Measurements from ENCODE around the gene RAB7B. TPM values are rescaled to one million over a fixed set of nuclear protein-coding genes. Genes with fewer than 3 reads are reported as not detected.
A peak's percentile ranks its signal among the peaks of the same experiment; 100 is the strongest.

The RAB7B gene
- total and polyA plus RNA-seq, 2 of the 13 experiments (the other 11 are each of a cell fraction or from before 2014, with no cell fraction given), result 0.05 to 0.46 TPM

- TF ChIP-seq SKI (IDR thresholded peaks at IDR 0.05; ENCODE audit: partially characterized antibody) (no peak), ZNF136 (CRISPR knock-in tag; IDR thresholded peaks at IDR 0.05; ENCODE audit: low read depth) (no peak), FOXP1 (IDR thresholded peaks at IDR 0.05) (no peak), FOXP1 (CRISPR knock-in tag; IDR thresholded peaks at IDR 0.05) (no peak), NKX3-1 (CRISPR knock-in tag; IDR thresholded peaks at IDR 0.05) (no peak), THRA (CRISPR knock-in tag; IDR thresholded peaks at IDR 0.05; ENCODE audit: borderline replicate concordance) (no peak), TEF (CRISPR knock-in tag; IDR thresholded peaks at IDR 0.05) (no peak), ZNF468 (CRISPR knock-in tag; IDR thresholded peaks at IDR 0.05) (no peak), ATF6 (CRISPR knock-in tag; conservative IDR thresholded peaks at IDR 0.05) (no peak), KDM1A (CRISPR knock-in tag; IDR thresholded peaks at IDR 0.05) (no peak), ZNF207 (IDR thresholded peaks at IDR 0.05; ENCODE audit: borderline replicate concordance) (no peak), POLR2G (IDR thresholded peaks at IDR 0.05; ENCODE audit: low read depth, low read length) (peak; percentile 61)
- TF ChIP-seq, protein P1, sequence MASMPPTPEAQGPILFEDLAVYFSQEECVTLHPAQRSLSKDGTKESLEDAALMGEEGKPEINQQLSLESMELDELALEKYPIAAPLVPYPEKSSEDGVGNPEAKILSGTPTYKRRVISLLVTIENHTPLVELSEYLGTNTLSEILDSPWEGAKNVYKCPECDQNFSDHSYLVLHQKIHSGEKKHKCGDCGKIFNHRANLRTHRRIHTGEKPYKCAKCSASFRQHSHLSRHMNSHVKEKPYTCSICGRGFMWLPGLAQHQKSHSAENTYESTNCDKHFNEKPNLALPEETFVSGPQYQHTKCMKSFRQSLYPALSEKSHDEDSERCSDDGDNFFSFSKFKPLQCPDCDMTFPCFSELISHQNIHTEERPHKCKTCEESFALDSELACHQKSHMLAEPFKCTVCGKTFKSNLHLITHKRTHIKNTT (CRISPR knock-in tag; IDR thresholded peaks at IDR 0.05), result no peak
- TF ChIP-seq, protein P2, sequence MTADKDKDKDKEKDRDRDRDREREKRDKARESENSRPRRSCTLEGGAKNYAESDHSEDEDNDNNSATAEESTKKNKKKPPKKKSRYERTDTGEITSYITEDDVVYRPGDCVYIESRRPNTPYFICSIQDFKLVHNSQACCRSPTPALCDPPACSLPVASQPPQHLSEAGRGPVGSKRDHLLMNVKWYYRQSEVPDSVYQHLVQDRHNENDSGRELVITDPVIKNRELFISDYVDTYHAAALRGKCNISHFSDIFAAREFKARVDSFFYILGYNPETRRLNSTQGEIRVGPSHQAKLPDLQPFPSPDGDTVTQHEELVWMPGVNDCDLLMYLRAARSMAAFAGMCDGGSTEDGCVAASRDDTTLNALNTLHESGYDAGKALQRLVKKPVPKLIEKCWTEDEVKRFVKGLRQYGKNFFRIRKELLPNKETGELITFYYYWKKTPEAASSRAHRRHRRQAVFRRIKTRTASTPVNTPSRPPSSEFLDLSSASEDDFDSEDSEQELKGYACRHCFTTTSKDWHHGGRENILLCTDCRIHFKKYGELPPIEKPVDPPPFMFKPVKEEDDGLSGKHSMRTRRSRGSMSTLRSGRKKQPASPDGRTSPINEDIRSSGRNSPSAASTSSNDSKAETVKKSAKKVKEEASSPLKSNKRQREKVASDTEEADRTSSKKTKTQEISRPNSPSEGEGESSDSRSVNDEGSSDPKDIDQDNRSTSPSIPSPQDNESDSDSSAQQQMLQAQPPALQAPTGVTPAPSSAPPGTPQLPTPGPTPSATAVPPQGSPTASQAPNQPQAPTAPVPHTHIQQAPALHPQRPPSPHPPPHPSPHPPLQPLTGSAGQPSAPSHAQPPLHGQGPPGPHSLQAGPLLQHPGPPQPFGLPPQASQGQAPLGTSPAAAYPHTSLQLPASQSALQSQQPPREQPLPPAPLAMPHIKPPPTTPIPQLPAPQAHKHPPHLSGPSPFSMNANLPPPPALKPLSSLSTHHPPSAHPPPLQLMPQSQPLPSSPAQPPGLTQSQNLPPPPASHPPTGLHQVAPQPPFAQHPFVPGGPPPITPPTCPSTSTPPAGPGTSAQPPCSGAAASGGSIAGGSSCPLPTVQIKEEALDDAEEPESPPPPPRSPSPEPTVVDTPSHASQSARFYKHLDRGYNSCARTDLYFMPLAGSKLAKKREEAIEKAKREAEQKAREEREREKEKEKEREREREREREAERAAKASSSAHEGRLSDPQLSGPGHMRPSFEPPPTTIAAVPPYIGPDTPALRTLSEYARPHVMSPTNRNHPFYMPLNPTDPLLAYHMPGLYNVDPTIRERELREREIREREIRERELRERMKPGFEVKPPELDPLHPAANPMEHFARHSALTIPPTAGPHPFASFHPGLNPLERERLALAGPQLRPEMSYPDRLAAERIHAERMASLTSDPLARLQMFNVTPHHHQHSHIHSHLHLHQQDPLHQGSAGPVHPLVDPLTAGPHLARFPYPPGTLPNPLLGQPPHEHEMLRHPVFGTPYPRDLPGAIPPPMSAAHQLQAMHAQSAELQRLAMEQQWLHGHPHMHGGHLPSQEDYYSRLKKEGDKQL (CRISPR knock-in tag; IDR thresholded peaks at IDR 0.05; ENCODE audit: low read depth), result no peak
- TF ChIP-seq, protein P3, sequence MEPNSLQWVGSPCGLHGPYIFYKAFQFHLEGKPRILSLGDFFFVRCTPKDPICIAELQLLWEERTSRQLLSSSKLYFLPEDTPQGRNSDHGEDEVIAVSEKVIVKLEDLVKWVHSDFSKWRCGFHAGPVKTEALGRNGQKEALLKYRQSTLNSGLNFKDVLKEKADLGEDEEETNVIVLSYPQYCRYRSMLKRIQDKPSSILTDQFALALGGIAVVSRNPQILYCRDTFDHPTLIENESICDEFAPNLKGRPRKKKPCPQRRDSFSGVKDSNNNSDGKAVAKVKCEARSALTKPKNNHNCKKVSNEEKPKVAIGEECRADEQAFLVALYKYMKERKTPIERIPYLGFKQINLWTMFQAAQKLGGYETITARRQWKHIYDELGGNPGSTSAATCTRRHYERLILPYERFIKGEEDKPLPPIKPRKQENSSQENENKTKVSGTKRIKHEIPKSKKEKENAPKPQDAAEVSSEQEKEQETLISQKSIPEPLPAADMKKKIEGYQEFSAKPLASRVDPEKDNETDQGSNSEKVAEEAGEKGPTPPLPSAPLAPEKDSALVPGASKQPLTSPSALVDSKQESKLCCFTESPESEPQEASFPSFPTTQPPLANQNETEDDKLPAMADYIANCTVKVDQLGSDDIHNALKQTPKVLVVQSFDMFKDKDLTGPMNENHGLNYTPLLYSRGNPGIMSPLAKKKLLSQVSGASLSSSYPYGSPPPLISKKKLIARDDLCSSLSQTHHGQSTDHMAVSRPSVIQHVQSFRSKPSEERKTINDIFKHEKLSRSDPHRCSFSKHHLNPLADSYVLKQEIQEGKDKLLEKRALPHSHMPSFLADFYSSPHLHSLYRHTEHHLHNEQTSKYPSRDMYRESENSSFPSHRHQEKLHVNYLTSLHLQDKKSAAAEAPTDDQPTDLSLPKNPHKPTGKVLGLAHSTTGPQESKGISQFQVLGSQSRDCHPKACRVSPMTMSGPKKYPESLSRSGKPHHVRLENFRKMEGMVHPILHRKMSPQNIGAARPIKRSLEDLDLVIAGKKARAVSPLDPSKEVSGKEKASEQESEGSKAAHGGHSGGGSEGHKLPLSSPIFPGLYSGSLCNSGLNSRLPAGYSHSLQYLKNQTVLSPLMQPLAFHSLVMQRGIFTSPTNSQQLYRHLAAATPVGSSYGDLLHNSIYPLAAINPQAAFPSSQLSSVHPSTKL (CRISPR knock-in tag; IDR thresholded peaks at IDR 0.05), result peak; percentile 93
- TF ChIP-seq, protein P4, sequence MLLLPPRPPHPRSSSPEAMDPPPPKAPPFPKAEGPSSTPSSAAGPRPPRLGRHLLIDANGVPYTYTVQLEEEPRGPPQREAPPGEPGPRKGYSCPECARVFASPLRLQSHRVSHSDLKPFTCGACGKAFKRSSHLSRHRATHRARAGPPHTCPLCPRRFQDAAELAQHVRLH (CRISPR knock-in tag; IDR thresholded peaks at IDR 0.05; ENCODE audit: borderline replicate concordance, low read depth), result 0 out of 2 replicates have a peak, but pooled peaks have one; percentile 43
Observed at GRCh38 chr1:206048582-206048981, 45.4 kb upstream of the RAB7B start (continued).
